OCI-LY7 (cell line): Measurements from ENCODE around the gene ADCK2. TPM values are rescaled to one million over a fixed set of nuclear protein-coding genes. Genes with fewer than 3 reads are reported as not detected.
"Not testable (repeated sequence)": the region's sequence is repeated elsewhere in the genome, so short reads cannot be mapped to it uniquely, and the experiment has no call there.

Experiments
- BruUV-seq: library from RNA; stranded (reverse); fragments of 400-500 nt; replicated peaks from 2 replicates; lab custom pipeline; 2021; lab: Mats Ljungman, UMichigan
- CTCF ChIA-PET: fragments of 300-600 bp; sonication (Branson Sonifier 250); formaldehyde crosslinking; loops from one replicate; lab custom pipeline; 2022; ENCODE audit warnings: antibody characterized with exemption; ENCODE audit not compliant: unreplicated experiment; lab: Charles Lee
- POLR2A ChIA-PET: fragments of 300-600 bp; sonication (Branson Sonifier 250); formaldehyde crosslinking; loops from one replicate; lab custom pipeline; 2022; ENCODE audit warnings: antibody characterized with exemption; lab: Charles Lee
- DNase-seq: peaks from one replicate; pipeline ENCODE4 v3.0.0-alpha.2; 2015; ENCODE audit warnings: low spot score
- H2AFZ ChIP-seq: fragments of 200-600 bp; sonication (generic), shearing (Covaris generic); 2 replicates; pipeline ENCODE4 v1.6.1; 2014; ENCODE audit warnings: mild to moderate bottlenecking, antibody characterized with exemption, low read length, moderate library complexity
- H3K27ac ChIP-seq: fragments of 200-600 bp; sonication (generic); 2 replicates; pipeline ENCODE4 v1.5.1; 2014; ENCODE audit warnings: mixed run types, low read depth, mild to moderate bottlenecking, moderate library complexity, low read length, inconsistent platforms; ENCODE audit not compliant: poor library complexity, severe bottlenecking
- H3K36me3 ChIP-seq: fragments of 200-600 bp; sonication (generic); 2 replicates; pipeline ENCODE4 v1.6.1; 2014; ENCODE audit warnings: mild to moderate bottlenecking, antibody characterized with exemption, low read length, moderate library complexity, mixed read lengths; ENCODE audit not compliant: insufficient read depth
- H3K4me1 ChIP-seq: fragments of 200-600 bp; sonication (generic); 2 replicates; pipeline ENCODE4 v1.5.1; 2014; ENCODE audit warnings: mild to moderate bottlenecking, low read length; ENCODE audit not compliant: insufficient read depth, poor library complexity, severe bottlenecking
- H3K4me2 ChIP-seq: fragments of 200-600 bp; sonication (generic); 2 replicates; pipeline ENCODE4 v1.6.1; 2014; ENCODE audit warnings: mild to moderate bottlenecking, low read length
- H3K4me3 ChIP-seq: fragments of 200-600 bp; sonication (generic); 2 replicates; pipeline ENCODE4 v1.5.1; 2014; ENCODE audit warnings: mild to moderate bottlenecking, low read depth, low read length; ENCODE audit not compliant: poor library complexity, severe bottlenecking
- H3K79me2 ChIP-seq: fragments of 200-600 bp; sonication (generic); 2 replicates; pipeline ENCODE4 v1.6.1; 2016; ENCODE audit warnings: low read depth, mild to moderate bottlenecking, low read length, moderate library complexity, mixed read lengths; ENCODE audit not compliant: insufficient read depth
- H3K9me2 ChIP-seq: fragments of 200-600 bp; sonication (generic); 2 replicates; pipeline ENCODE4 v1.6.1; 2016; ENCODE audit warnings: mild to moderate bottlenecking, low read length, mixed read lengths; ENCODE audit not compliant: insufficient read depth
- H3K9me3 ChIP-seq: fragments of 200-600 bp; sonication (generic); 2 replicates; pipeline ENCODE4 v1.6.1; 2014; ENCODE audit warnings: mild to moderate bottlenecking, mixed run types, low read length, mixed read lengths
- H4K20me1 ChIP-seq: fragments of 200-600 bp; sonication (generic); 2 replicates; pipeline ENCODE4 v1.6.1; 2014; ENCODE audit warnings: mild to moderate bottlenecking, antibody characterized with exemption, low read length, moderate library complexity, mixed read lengths; ENCODE audit not compliant: insufficient read depth
- CTCF ChIP-seq: fragments of 200-600 bp; sonication (generic); conservative IDR thresholded peaks from 2 replicates; pipeline ENCODE4 v1.5.1; 2014; ENCODE audit warnings: mild to moderate bottlenecking, antibody characterized with exemption, low read length, moderate library complexity, mixed read lengths
- EZH2phosphoT487 ChIP-seq: fragments of 200-600 bp; sonication (generic); IDR thresholded peaks from 2 replicates; pipeline ENCODE4 v1.6.1; 2018; ENCODE audit warnings: low read depth, borderline replicate concordance, mild to moderate bottlenecking, mixed run types, antibody characterized with exemption, low read length, moderate library complexity, mixed read lengths
- intact Hi-C: fragments of 100-400 bp; cut with micrococcal nuclease; formaldehyde crosslinking; loops from one replicate; pipeline ENCODE4 v1.10.0; 2022; ENCODE audit not compliant: unreplicated experiment
- total RNA-seq, 2 experiments: library from RNA; depleted of rRNA in 1 of 2; stranded (reverse); fragments of >200 nt in 1 of 2; shearing (Covaris generic) in 1 of 2; gene quantifications; 2 replicates each; pipeline ENCODE4 v1.2.3, GENCODE V29; 2014 to 2022

ADCK2 gene
- total RNA-seq, 2 experiments from 2014 or later, result 45.8 to 60.2 TPM

- Histone ChIP-seq H3K4me3 (no peak overlapping the region), H3K4me1 (peaks cover 9% of the 10 kb centered on the region), H3K79me2 (no peaks in the 10 kb centered on the region), H3K9me2 (no peaks in the 10 kb centered on the region), H2AFZ (no peak overlapping the region), H3K27ac (no peak overlapping the region), H3K4me2 (no peak overlapping the region), H4K20me1 (no peaks in the 10 kb centered on the region), H3K36me3 (no peaks in the 10 kb centered on the region), H3K9me3 (no peaks in the 10 kb centered on the region)
- TF ChIP-seq CTCF, result 0 out of 2 replicates have a peak, but pooled peaks have one; percentile 26
- TF ChIP-seq EZH2phosphoT487, result no peak
- BruUV-seq, result no TSS peak
- ChIA-PET CTCF (no interaction called here), POLR2A (no interaction called here)
- no peak for DNase-seq
- intact Hi-C loops, result no loop called here
Measured at GRCh38 chr7:140661124-140661523, 11.6 kb upstream of the ADCK2 start.

GRCh38 chr7:140662938-140663337 lies 9.8 kb upstream of the ADCK2 start:
- DNase-seq, H3K9me3 ChIP-seq, H3K9me2 ChIP-seq, BruUV-seq, H4K20me1 ChIP-seq, H3K4me1 ChIP-seq, CTCF ChIA-PET, H3K4me2 ChIP-seq, H3K4me3 ChIP-seq, H3K36me3 ChIP-seq, intact Hi-C loops, H3K79me2 ChIP-seq, POLR2A ChIA-PET, H2AFZ ChIP-seq, H3K27ac ChIP-seq: not testable (repeated sequence)

GRCh38 chr7:140667476-140667875 lies 5.3 kb upstream of the ADCK2 start:
- Histone ChIP-seq H3K4me1 (peaks cover 19% of the 10 kb centered on the region), H4K20me1 (no peaks in the 10 kb centered on the region), H3K79me2 (no peaks in the 10 kb centered on the region), H3K9me3 (no peaks in the 10 kb centered on the region), H3K4me3 (no peak overlapping the region), H2AFZ (no peak overlapping the region), H3K9me2 (no peaks in the 10 kb centered on the region), H3K4me2 (no peak overlapping the region), H3K36me3 (no peaks in the 10 kb centered on the region), H3K27ac (no peak overlapping the region)
- no peak for DNase-seq
- ChIA-PET POLR2A (interaction anchor here (0.6 kb wide), 1 partner anchor 32 kb away, joined by 3 read pairs; no protein-coding TSS in a partner anchor), CTCF (no interaction called here)
- TF ChIP-seq CTCF (no peak), EZH2phosphoT487 (no peak)
- BruUV-seq, result no TSS peak
- intact Hi-C loops, result no loop called here
